GM19455 (cell line): ENCODE results near the gene RPRM.
"Not testable (repeated sequence)": the region's sequence is repeated elsewhere in the genome, so short reads cannot be mapped to it uniquely, and the experiment has no call there.

Experiments
- ATAC-seq: cut with Tn5 transposase; IDR thresholded peaks from one replicate; pipeline ENCODE4 v1.9.1; 2021; ENCODE audit not compliant: unreplicated experiment

The RPRM gene

DNA sequence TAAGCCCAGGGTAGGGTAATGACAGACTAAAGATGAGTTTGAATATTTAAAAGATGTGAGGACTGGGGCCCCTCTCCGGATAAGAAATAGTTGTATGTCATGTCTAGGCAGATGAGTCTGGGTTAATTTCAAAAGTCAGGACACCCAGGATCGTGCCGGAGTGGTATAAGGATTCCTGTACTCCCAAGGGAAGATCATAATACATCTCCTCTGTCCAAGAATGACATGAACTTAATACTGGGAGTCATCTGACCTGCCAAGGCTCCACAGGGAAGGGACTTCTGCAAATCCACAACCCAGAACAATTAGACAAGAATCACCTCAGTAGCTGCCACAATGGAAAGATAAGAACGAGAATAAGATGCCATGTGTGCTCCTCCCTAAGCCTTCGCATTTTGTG, 17.1 kb downstream of the RPRM start:
- no peak for ATAC-seq

DNA sequence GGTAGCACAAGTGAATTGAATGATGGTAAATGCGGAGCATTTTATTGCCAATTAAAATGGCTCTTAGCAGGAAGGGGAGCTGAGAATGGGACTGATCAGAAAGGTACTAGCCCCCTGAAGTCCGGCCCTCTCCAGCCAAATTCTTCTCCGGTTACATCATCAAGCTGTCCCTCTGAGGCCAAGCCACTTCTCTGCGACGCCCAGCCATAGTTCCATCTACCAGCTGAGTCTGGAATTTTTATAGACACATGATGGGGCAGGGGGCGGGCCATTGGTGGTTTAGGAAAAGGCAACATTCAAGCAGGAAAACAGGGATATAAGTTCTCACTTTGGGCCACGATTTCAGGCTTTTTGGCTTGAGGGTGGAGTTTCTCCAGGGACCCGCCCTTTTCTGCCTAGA, 22.7 kb downstream of the RPRM start:
- ATAC-seq, result no peak

DNA sequence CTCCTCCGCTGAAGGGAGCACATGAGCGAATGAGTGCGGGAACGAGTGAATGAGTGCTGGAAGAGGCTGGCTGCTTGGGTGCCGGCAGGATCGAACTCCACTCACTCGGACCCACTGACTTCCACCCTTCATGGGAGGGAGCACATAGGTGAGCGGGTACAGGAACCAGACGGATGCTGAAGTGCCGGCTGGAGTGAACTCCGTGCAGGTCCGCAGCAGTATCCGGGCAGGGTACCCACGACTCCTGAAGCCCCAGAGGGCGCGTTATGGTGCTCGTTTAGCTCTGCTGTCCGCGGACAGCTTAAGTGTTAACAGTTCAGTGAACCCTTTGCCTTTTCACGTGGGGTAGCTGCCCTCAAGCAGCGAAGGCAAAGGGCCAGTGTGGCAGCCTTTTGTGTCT, 23.2 kb downstream of the RPRM start:
- ATAC-seq, result no peak

DNA sequence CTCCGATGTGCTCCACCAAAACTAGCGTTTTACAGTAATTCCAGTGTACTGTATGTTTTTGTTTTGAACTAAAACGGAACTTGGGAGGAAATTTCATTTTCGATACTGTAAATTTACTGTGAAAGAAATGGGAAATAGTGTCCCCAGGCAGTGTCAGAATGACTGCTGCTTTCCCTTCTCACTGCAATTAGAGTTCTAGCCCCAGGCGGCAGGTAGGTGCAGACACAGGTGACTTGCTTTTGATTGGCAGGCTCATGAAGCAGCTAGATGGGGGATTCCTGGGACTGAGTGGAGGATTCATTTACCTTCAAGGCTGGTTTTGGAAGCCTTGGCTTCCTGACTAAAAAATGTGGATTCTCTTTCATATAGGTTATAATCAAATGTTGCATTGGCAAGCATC, 27.0 kb downstream of the RPRM start:
- ATAC-seq, result no peak

DNA sequence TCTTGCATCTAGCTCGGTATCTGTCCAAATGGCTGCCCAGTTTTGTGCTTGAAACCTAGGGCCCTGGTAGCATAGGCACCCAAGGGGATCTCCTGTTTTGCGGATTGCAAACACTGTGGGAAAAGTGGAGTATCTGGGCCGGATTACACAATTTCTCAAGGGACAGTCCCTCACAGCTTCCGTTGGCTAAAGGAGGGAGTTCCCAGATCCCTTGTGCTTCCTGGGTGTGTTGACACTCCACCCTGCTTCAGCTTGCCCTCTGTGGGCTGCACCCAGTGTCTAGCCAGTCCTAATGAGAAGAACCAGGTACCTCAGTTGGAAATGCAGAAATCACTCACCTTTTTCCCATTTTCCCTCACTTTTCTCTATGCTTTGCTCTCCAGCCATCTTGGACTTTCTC, 35.5 kb downstream of the RPRM start:
- ATAC-seq, result no peak

DNA sequence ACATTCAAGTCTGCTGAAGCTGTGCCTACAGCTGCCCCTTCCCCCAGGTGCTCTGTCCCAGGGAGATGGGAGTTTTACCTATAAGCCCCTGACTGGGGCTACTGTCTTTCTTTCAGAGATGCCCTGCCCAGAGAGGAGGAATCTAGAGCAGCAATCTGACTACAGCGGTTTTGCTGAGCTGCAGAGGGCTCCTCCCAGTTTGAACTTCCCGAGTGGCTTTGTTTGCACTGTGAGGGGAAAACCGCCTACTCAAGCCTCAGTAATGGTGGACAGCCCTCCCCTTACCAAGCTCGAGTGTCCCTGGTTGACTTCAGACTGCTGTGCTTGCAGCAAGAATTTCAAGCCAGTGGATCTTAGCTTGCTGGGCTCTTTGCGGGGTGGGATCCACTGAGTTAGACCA, 35.9 kb downstream of the RPRM start:
- not testable (repeated sequence) for ATAC-seq

DNA sequence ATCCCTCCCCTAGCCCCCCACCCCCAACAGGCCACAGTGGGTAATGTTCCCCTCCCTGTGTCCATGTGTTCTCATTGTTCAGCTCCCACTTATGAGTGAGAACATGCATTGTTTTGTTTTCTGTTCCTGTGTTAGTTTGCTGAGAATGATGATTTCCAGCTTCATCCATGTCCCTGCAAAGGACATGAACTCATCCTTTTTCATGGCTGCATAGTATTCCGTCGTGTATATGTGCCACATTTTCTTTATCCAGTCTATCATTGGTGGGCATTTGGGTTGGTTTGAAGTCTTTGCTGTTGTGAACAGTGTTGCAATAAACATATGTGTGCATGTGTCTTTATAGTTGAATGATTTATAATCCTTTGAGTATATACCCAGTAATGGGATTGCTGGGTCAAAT, 38.5 kb downstream of the RPRM start:
- ATAC-seq, result not testable (repeated sequence)

DNA sequence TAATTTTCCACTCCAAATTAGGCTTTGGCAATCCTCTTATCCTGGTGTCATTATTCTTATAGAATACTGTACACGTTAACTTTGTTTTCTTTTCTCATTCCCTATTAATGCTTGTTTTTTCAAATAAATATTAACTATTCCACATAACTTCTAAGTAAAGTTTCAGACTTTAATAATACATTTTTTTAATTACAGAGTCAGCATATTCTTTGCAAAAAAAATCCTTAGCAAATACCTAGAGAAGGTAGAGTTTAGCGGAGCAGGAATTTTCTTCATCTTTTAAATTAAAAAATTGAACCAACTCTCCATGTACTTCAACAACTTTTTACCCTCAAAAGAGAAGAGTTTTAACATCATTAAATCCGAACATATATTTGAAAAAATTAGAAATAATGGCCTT, 45.2 kb downstream of the RPRM start:
- ATAC-seq, result no peak

DNA sequence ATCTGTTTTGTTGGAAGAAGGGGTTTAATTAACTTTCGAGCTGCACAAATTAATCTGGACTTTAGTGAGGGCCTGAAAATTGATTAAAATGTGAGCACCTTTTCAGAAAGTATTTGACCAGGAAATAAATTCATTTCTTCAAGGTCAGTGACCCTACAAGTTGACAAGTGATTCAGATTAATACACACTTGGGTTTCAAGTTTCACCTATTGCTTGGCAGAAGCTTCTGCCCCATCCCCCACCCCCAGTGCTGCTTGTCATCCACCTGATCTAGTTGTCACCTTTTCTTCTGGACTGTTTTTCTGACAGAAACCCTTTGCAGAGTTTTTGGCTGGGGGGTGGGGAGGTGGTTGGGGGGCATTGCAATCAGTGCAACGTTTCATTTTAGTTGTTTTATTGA, 46.2 kb downstream of the RPRM start:
- ATAC-seq, result no peak

DNA sequence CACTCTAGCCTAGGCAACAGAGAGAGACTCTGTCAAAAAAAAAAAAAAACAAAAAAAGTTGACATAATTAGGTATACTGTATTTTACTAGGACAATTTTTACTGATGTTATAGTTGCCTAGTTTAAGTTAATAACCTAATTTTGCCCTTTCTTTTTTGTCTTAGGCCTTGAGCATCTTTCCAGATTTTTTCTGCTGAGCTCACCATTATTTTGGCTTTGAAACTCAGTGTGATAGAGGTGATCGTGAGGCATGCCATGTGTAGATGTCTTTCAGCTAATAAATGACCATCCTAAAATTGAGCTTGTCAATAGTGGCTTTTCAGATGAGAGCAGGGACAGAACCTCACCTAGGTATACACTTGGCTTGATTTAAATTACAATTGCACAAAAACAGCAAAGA, 47.4 kb downstream of the RPRM start:
- ATAC-seq, result no peak
